ENCODE measurements around the gene MYCL.

The MYCL gene

GRCh38 chr1:39863177-39863576, 38.5 kb downstream of the MYCL start:
- no peak for DNase-seq
- TF ChIP-seq, protein P1, sequence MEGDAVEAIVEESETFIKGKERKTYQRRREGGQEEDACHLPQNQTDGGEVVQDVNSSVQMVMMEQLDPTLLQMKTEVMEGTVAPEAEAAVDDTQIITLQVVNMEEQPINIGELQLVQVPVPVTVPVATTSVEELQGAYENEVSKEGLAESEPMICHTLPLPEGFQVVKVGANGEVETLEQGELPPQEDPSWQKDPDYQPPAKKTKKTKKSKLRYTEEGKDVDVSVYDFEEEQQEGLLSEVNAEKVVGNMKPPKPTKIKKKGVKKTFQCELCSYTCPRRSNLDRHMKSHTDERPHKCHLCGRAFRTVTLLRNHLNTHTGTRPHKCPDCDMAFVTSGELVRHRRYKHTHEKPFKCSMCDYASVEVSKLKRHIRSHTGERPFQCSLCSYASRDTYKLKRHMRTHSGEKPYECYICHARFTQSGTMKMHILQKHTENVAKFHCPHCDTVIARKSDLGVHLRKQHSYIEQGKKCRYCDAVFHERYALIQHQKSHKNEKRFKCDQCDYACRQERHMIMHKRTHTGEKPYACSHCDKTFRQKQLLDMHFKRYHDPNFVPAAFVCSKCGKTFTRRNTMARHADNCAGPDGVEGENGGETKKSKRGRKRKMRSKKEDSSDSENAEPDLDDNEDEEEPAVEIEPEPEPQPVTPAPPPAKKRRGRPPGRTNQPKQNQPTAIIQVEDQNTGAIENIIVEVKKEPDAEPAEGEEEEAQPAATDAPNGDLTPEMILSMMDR (IDR thresholded peaks at IDR 0.05; ENCODE audit: low read depth, low read length) = no peak
- Histone ChIP-seq H3K36me3 (peaks cover 12% of the 10 kb centered on the region), H3K4me3 (ENCODE audit: low read depth, low read length) (no peak overlapping the region), H3K9me3 (ENCODE audit: severe bottlenecking) (no peaks in the 10 kb centered on the region), H3K27ac (no peak overlapping the region), H3K27me3 (ENCODE audit: insufficient read depth, low read depth, severe bottlenecking) (no peaks in the 10 kb centered on the region)

DNA sequence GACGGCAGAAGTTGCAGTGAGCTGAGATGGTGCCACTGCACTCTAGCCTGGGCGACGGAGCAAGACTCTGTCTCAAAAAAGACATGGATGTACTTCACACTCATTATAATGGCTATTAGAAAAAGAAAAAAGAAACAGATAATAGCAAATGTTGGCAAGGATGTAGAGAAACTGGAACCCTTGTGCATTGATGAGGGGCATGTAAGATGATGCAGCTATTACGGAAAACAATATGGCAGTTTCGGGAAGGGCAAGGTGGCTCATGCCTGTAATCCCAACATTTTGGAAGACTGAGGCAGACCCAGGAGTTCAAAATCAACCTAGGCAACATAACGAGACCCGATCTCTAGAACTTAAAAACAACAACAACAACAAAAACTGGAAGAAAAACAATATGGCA, 40.7 kb downstream of the MYCL start:
- peaks cover 18% of the 10 kb centered on the region for H3K36me3 ChIP-seq
- no peak overlapping the region for H3K4me3 ChIP-seq (ENCODE audit: low read depth, low read length)
- no peak overlapping the region for H3K27ac ChIP-seq
- TF ChIP-seq, protein P1 (IDR thresholded peaks at IDR 0.05; ENCODE audit: low read depth, low read length) = no peak
- H3K27me3 ChIP-seq (ENCODE audit: insufficient read depth, low read depth, severe bottlenecking) = no peaks in the 10 kb centered on the region
- H3K9me3 ChIP-seq (ENCODE audit: severe bottlenecking) = no peaks in the 10 kb centered on the region
- DNase-seq = no peak

DNA sequence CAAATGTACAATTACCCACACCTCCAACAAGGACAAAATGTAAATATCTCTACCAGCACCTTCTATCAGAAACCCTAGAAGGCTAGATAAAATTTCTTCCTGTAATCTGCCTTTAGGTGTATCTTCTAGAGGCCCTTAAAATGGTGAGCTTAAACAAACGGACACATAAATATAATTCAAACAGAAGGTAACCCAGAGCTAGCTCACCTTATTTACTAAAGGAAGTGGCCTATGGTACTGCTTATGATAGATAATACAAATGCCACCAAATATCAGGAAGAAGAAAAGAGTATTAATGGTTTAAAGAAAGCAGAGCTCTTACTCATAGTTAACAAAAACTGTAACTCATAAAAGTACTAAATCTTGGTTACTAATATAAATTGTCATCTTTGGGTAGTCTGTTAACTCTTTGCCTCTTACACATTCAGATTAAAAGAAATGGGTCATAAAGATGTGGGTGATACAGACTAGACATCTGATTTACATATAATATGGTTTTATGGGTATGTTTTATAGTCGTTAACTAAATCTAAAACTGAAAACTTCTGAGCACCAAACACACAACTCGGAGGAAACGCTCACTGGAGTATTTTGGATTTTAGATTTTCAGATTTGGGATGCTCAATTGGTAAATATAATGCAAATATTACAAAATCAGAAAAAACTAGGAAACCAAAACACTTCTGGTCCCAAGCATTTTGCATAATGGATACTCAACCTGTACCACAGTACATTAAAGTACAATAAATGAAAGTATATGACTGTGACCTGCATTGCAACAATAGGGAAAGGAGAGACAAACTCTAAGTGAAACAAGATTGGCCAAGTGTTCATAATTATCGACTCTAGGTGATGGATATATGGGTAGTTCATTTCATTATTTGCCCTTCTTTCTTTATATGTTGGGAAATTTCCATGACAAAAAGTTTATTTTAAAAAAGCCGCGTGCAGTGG, 41.6 kb downstream of the MYCL start:
- TF ChIP-seq, protein P1 (IDR thresholded peaks at IDR 0.05; ENCODE audit: low read depth, low read length) = no peak
- DNase-seq = no peak

DNA sequence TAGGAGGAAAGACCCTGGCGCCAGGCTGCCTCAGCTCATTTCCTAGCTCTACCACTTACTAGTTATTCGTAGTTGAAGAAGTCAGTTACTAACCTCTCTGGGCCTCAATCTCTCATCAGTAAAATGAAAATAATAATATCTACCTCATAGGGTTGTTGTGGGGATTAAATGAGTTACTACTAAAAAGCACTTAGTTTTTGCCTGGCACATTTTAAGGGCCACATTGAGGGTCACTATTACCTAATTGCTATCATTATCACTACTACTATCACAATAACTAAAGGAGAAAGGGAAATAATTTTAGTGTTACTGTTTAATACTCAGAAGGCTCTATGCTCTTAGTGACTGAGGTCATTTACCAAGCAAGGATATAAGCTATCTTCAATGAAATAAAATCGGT, 43.4 kb downstream of the MYCL start:
- Histone ChIP-seq H3K9me3 (ENCODE audit: severe bottlenecking) (no peaks in the 10 kb centered on the region), H3K36me3 (peaks cover 25% of the 10 kb centered on the region), H3K27ac (no peak overlapping the region), H3K27me3 (ENCODE audit: insufficient read depth, low read depth, severe bottlenecking) (no peaks in the 10 kb centered on the region), H3K4me3 (ENCODE audit: low read depth, low read length) (no peak overlapping the region)
- no peak for DNase-seq
- TF ChIP-seq, protein P1 (IDR thresholded peaks at IDR 0.05; ENCODE audit: low read depth, low read length) = no peak

More for the DNA sequence above, 41.6 kb downstream of the MYCL start:
- Histone ChIP-seq H3K4me3 (ENCODE audit: low read depth, low read length) (no peak overlapping the region), H3K36me3 (peaks cover 25% of the 10 kb centered on the region), H3K27me3 (ENCODE audit: insufficient read depth, low read depth, severe bottlenecking) (no peaks in the 10 kb centered on the region), H3K9me3 (ENCODE audit: severe bottlenecking) (no peaks in the 10 kb centered on the region), H3K27ac (no peak overlapping the region)

DNA sequence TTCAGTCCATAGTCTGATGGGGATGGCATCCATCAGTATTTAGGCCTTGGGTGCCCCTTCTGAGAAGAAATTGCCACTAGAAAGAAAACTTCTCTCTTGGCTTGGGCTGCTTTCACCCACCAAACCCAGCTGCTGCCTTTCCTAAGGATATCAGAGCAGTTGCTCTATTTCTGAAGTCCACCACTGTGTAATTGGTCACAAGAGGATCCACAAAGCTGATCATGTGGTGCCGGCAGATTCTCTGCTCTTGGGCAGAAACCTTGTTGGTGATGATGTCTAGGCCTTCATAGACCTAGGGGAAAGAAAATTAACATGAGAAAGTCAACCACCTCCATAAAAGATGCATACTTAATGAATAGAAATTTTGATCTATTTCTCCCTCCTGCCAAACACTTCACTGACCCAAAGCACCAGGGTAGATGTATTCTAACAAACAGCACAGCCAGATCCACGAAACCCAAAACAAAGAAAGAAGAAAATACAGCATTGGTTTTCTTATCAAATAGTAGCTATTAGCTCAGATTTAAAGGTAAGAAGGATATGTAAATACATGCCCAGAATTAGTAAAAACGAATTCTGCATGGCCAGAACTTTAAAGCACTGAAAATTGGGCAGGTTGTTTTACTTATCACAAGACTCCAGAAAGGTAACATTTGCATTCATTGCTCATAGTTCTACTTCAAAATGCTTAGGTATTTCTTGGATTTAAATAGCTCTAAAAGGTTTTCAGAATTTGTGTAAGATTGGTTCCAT, 44.4 kb downstream of the MYCL start:
- no peak overlapping the region for H3K27ac ChIP-seq

More for the DNA sequence above, 44.4 kb downstream of the MYCL start:
- Histone ChIP-seq H3K27me3 (ENCODE audit: insufficient read depth, low read depth, severe bottlenecking) (no peaks in the 10 kb centered on the region), H3K36me3 (peaks cover 27% of the 10 kb centered on the region), H3K9me3 (ENCODE audit: severe bottlenecking) (no peaks in the 10 kb centered on the region), H3K4me3 (ENCODE audit: low read depth, low read length) (no peak overlapping the region)
- TF ChIP-seq, protein P1 (IDR thresholded peaks at IDR 0.05; ENCODE audit: low read depth, low read length) = no peak
- DNase-seq = no peak

Data from WERI-Rb-1 (cell line).